ENCODE data around the gene RBSN. TPM values are rescaled to one million over a fixed set of nuclear protein-coding genes. Genes with fewer than 3 reads are reported as not detected.

The RBSN gene
- total RNA-seq, 2 experiments from 2014 or later = 15.0 to 15.3 TPM

GRCh38 chr3:15114466-15115358 lies 15.8 kb upstream of the RBSN start:
- Mint-ChIP-seq H3K9me3 (no peaks in the 10 kb centered on the region), H3K4me3 (no peak overlapping the region), H3K4me1 (ENCODE audit: low read depth) (peaks cover 2% of the 10 kb centered on the region), H3K27ac (no peak overlapping the region), H3K27me3 (no peaks in the 10 kb centered on the region), H3K36me3 (no peaks in the 10 kb centered on the region)
- ChIA-PET CTCF (interaction anchor here (1.1 kb wide), 1 partner anchor 88 kb away, joined by 3 read pairs; no protein-coding TSS in a partner anchor), POLR2A (no interaction called here)
- intact Hi-C loops (cut with micrococcal nuclease) = loop anchor here (10.0 kb wide), 1 partner anchor 290 kb away; no protein-coding TSS in a partner anchor
- no peak for DNase-seq

GRCh38 chr3:15113884-15114283 lies 14.9 kb upstream of the RBSN start:
- intact Hi-C loops (cut with micrococcal nuclease) = loop anchor here (10.0 kb wide), 1 partner anchor 291 kb away; no protein-coding TSS in a partner anchor
- Mint-ChIP-seq H3K27ac (no peak overlapping the region), H3K9me3 (no peaks in the 10 kb centered on the region), H3K4me3 (no peak overlapping the region), H3K36me3 (no peaks in the 10 kb centered on the region), H3K27me3 (no peaks in the 10 kb centered on the region), H3K4me1 (ENCODE audit: low read depth) (peaks cover 2% of the 10 kb centered on the region)
- POLR2A ChIA-PET = no interaction called here
- CTCF ChIA-PET = no interaction called here
- DNase-seq = no peak

GRCh38 chr3:15113471-15113870 lies 14.5 kb upstream of the RBSN start:
- ChIA-PET CTCF (no interaction called here), POLR2A (no interaction called here)
- DNase-seq = no peak
- no peak overlapping the region for H3K4me3 Mint-ChIP-seq
- H3K36me3 Mint-ChIP-seq = no peaks in the 10 kb centered on the region
- peaks cover under 1% of the 10 kb centered on the region for H3K4me1 Mint-ChIP-seq (ENCODE audit: low read depth)
- no peak overlapping the region for H3K27ac Mint-ChIP-seq
- H3K27me3 Mint-ChIP-seq = no peaks in the 10 kb centered on the region
- H3K9me3 Mint-ChIP-seq = no peaks in the 10 kb centered on the region
- intact Hi-C loops (cut with micrococcal nuclease) = loop anchor here (10.0 kb wide), 1 partner anchor 291 kb away; no protein-coding TSS in a partner anchor

- CTCF ChIA-PET = no interaction called here
- Mint-ChIP-seq H3K4me3 (no peak overlapping the region), H3K4me1 (ENCODE audit: low read depth) (no peaks in the 10 kb centered on the region), H3K27me3 (peaks cover 6% of the 10 kb centered on the region), H3K27ac (no peak overlapping the region), H3K9me3 (no peaks in the 10 kb centered on the region), H3K36me3 (no peaks in the 10 kb centered on the region)
- POLR2A ChIA-PET = no interaction called here
- intact Hi-C loops (cut with micrococcal nuclease) = loop anchor here (10.0 kb wide), 1 partner anchor 293 kb away; no protein-coding TSS in a partner anchor
- no peak for DNase-seq
These were observed 13.1 kb upstream of the RBSN start for GRCh38 chr3:15112011-15112410.

GRCh38 chr3:15110206-15110605 lies 11.3 kb upstream of the RBSN start:
- intact Hi-C loops (cut with micrococcal nuclease) = loop anchor here (10.0 kb wide), 1 partner anchor 295 kb away; no protein-coding TSS in a partner anchor
- Mint-ChIP-seq H3K9me3 (no peaks in the 10 kb centered on the region), H3K36me3 (no peaks in the 10 kb centered on the region), H3K27ac (no peak overlapping the region), H3K27me3 (peaks cover 6% of the 10 kb centered on the region), H3K4me3 (no peak overlapping the region), H3K4me1 (ENCODE audit: low read depth) (no peaks in the 10 kb centered on the region)
- POLR2A ChIA-PET = no interaction called here
- no peak for DNase-seq
- CTCF ChIA-PET = interaction anchor here (1.3 to 4.0 kb wide), 5 partner anchors 8 to 295 kb away, joined by 4 to 65 read pairs (median 13); partner anchors contain the start of gene CAPN7

- H3K27ac Mint-ChIP-seq = no peak overlapping the region
- intact Hi-C loops (cut with micrococcal nuclease) = loop anchor here (1.0 kb wide), 1 partner anchor 184 kb away; no protein-coding TSS in a partner anchor
These were observed 9.9 kb upstream of the RBSN start for GRCh38 chr3:15108869-15109268.

GRCh38 chr3:15108082-15108545 lies 9.2 kb upstream of the RBSN start:
- Mint-ChIP-seq H3K36me3 (no peaks in the 10 kb centered on the region), H3K27ac (no peak overlapping the region), H3K4me1 (ENCODE audit: low read depth) (no peaks in the 10 kb centered on the region), H3K27me3 (peaks cover 6% of the 10 kb centered on the region), H3K4me3 (peak overlapping the region; percentile 5), H3K9me3 (no peaks in the 10 kb centered on the region)
- intact Hi-C loops (cut with micrococcal nuclease) = loop anchor here (1.0 kb wide), 1 partner anchor 183 kb away; no protein-coding TSS in a partner anchor
- ChIA-PET POLR2A (interaction anchor here (0.6 to 1.4 kb wide), 3 partner anchors 9 to 714 kb away, joined by 4 to 5 read pairs (median 5); partner anchors contain the start of gene RBSN), CTCF (interaction anchor here (0.5 to 4.0 kb wide), 35 partner anchors 9 to 487 kb away, joined by 3 to 65 read pairs (median 4); partner anchors contain the start of genes CAPN7 and RBSN)
- DNase-seq = peak; percentile 80

More at GRCh38 chr3:15108869-15109268, 9.9 kb upstream of the RBSN start:
- Mint-ChIP-seq H3K27me3 (peaks cover 6% of the 10 kb centered on the region), H3K9me3 (no peaks in the 10 kb centered on the region), H3K36me3 (no peaks in the 10 kb centered on the region), H3K4me1 (ENCODE audit: low read depth) (no peaks in the 10 kb centered on the region), H3K4me3 (no peak overlapping the region)
- ChIA-PET CTCF (interaction anchor here (0.7 to 4.0 kb wide), 29 partner anchors 10 to 325 kb away, joined by 3 to 65 read pairs (median 4); partner anchors contain the start of genes CAPN7 and RBSN), POLR2A (interaction anchor here (1.4 kb wide), 1 partner anchor 10 kb away, joined by 5 read pairs; the partner anchor contains the start of gene RBSN)
- no peak for DNase-seq

GRCh38 chr3:15107075-15107947 lies 8.4 kb upstream of the RBSN start:
- no peak overlapping the region for H3K4me3 Mint-ChIP-seq
- H3K27ac Mint-ChIP-seq = no peak overlapping the region
- no peaks in the 10 kb centered on the region for H3K36me3 Mint-ChIP-seq
- peaks cover 6% of the 10 kb centered on the region for H3K27me3 Mint-ChIP-seq
- no peaks in the 10 kb centered on the region for H3K9me3 Mint-ChIP-seq
- no peak for DNase-seq
- POLR2A ChIA-PET = interaction anchor here (1.4 kb wide), 1 partner anchor 8 kb away, joined by 5 read pairs; the partner anchor contains the start of gene RBSN
- no peaks in the 10 kb centered on the region for H3K4me1 Mint-ChIP-seq (ENCODE audit: low read depth)
- intact Hi-C loops (cut with micrococcal nuclease) = no loop called here
- CTCF ChIA-PET = interaction anchor here (0.5 to 4.0 kb wide), 24 partner anchors 8 to 488 kb away, joined by 3 to 65 read pairs (median 4); partner anchors contain the start of genes CAPN7 and RBSN

- Mint-ChIP-seq H3K4me1 (ENCODE audit: low read depth) (peaks cover 13% of the 10 kb centered on the region), H3K36me3 (peaks cover 4% of the 10 kb centered on the region), H3K9me3 (no peaks in the 10 kb centered on the region), H3K27ac (no peak overlapping the region), H3K27me3 (peaks cover 4% of the 10 kb centered on the region), H3K4me3 (no peak overlapping the region)
- no peak for DNase-seq
- intact Hi-C loops (cut with micrococcal nuclease) = no loop called here
- ChIA-PET CTCF (interaction anchor here (0.9 to 1.0 kb wide), 4 partner anchors 15 to 302 kb away, joined by 3 to 5 read pairs (median 4); no protein-coding TSS in a partner anchor), POLR2A (no interaction called here)
These were observed 3.9 kb upstream of the RBSN start for GRCh38 chr3:15102836-15103235.

- Mint-ChIP-seq H3K9me3 (no peaks in the 10 kb centered on the region), H3K4me1 (ENCODE audit: low read depth) (peaks cover 18% of the 10 kb centered on the region), H3K36me3 (peaks cover 5% of the 10 kb centered on the region), H3K4me3 (no peak overlapping the region), H3K27me3 (peaks cover under 1% of the 10 kb centered on the region), H3K27ac (no peak overlapping the region)
- intact Hi-C loops (cut with micrococcal nuclease) = no loop called here
- POLR2A ChIA-PET = no interaction called here
- CTCF ChIA-PET = interaction anchor here (0.9 to 1.0 kb wide), 3 partner anchors 16 to 303 kb away, joined by 3 to 5 read pairs (median 4); no protein-coding TSS in a partner anchor
- DNase-seq = no peak
These were observed 3.3 kb upstream of the RBSN start for GRCh38 chr3:15102256-15102655.
